ENCODE results near the gene PTPRN2. TPM values are rescaled to one million over a fixed set of nuclear protein-coding genes. Genes with fewer than 3 reads are reported as not detected.

Gene PTPRN2
- total RNA-seq, 1 donor from 2014 or later, result 1.8 TPM

DNA sequence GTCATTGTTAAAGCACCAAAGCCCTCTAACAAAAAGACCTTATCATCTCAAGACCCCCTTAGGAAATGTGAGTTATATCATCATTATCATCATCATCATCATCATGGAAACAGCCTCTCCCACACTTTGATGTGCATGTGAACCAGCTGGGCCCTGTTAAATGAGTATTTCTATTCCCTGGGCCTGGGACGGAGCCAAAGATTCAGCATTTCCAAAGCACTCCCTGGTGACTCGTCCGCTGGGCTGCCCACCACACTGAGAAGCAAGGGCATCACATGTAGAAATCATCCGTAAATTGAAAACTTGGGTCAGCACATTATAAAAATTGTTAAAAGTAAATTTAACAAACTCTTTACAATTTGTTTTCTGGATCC, 88.6 kb downstream of the PTPRN2 start:
- Mint-ChIP-seq H3K4me3 (no peak overlapping the region), H3K4me1 (no peaks in the 10 kb centered on the region), H3K27me3 (no peaks in the 10 kb centered on the region), H3K27ac (no peak overlapping the region), H3K9me3 (no peaks in the 10 kb centered on the region), H3K36me3 (ENCODE audit: low read depth) (no peaks in the 10 kb centered on the region)
- TF ChIP-seq, protein P1, sequence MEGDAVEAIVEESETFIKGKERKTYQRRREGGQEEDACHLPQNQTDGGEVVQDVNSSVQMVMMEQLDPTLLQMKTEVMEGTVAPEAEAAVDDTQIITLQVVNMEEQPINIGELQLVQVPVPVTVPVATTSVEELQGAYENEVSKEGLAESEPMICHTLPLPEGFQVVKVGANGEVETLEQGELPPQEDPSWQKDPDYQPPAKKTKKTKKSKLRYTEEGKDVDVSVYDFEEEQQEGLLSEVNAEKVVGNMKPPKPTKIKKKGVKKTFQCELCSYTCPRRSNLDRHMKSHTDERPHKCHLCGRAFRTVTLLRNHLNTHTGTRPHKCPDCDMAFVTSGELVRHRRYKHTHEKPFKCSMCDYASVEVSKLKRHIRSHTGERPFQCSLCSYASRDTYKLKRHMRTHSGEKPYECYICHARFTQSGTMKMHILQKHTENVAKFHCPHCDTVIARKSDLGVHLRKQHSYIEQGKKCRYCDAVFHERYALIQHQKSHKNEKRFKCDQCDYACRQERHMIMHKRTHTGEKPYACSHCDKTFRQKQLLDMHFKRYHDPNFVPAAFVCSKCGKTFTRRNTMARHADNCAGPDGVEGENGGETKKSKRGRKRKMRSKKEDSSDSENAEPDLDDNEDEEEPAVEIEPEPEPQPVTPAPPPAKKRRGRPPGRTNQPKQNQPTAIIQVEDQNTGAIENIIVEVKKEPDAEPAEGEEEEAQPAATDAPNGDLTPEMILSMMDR (IDR thresholded peaks at IDR 0.05), result no peak
- intact Hi-C loops (cut with micrococcal nuclease), result no loop called here
- ATAC-seq (ENCODE audit: low read depth) (no peak), DNase-seq (no peak)
- POLR2A ChIA-PET, result no interaction called here
- CTCF ChIA-PET, result no interaction called here

DNA sequence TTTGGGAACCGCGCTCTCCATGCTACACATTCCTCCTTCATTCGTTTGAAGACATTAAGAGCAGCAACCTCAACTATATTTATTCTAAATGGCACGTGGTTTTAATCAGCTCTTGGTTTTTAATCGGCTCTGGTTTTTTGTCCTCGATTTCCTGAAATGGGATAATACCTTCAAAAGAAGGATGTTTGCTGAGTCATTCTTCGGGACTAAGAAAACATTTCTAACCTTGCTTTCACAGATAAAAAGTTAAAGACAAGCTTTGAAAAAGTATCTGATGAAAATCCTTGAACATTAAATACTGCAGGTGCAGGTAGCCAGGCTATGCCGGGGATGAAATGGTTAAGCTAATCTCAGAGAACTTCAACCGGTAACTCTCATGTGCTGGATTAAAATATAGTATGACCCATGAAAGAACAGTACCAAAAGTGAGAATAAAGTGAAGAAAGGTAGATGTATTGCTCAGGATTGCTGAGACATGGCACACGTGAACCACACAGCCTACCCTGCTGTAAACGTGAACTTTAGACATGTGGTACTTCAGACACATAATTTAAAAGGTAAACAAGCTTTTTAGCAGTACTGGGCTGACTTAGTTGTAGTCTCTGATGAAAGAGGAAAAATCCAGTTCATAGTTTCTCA, 89.1 kb downstream of the PTPRN2 start:
- no peak overlapping the region for H3K27ac Mint-ChIP-seq
- TF ChIP-seq, protein P1 (IDR thresholded peaks at IDR 0.05), result no peak
- H3K4me3 Mint-ChIP-seq, result no peak overlapping the region
- no peaks in the 10 kb centered on the region for H3K36me3 Mint-ChIP-seq (ENCODE audit: low read depth)
- no peaks in the 10 kb centered on the region for H3K27me3 Mint-ChIP-seq
- ChIA-PET POLR2A (no interaction called here), CTCF (no interaction called here)
- intact Hi-C loops (cut with micrococcal nuclease), result no loop called here
- H3K4me1 Mint-ChIP-seq, result no peaks in the 10 kb centered on the region
- DNase-seq, result no peak
- H3K9me3 Mint-ChIP-seq, result no peaks in the 10 kb centered on the region
- no peak for ATAC-seq (ENCODE audit: low read depth)

DNA sequence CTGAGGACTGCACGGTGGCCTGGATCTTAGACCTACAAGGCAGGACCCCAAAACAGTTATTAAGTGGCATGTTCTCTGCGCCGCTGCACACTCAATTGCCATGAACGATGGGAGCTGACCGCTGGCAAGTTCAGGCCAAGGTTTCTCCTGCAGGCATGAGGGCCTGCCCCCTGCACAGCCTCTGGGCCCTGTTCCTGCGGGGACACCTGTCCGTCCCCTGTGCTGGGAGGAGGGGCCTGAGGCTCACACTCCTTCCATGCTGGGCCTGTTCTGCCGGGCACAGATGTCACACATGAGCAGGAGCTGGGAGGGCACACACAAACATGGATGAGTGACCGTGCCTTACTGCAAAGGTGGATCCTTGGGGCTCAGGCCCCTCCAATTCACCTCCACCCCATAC, 90.0 kb downstream of the PTPRN2 start:
- DNase-seq, result no peak
- POLR2A ChIA-PET, result no interaction called here
- CTCF ChIA-PET, result no interaction called here
- no peak overlapping the region for H3K27ac Mint-ChIP-seq
- H3K4me1 Mint-ChIP-seq, result no peaks in the 10 kb centered on the region
- H3K9me3 Mint-ChIP-seq, result no peaks in the 10 kb centered on the region
- intact Hi-C loops (cut with micrococcal nuclease), result no loop called here
- no peak overlapping the region for H3K4me3 Mint-ChIP-seq
- no peak for ATAC-seq (ENCODE audit: low read depth)
- TF ChIP-seq, protein P1 (IDR thresholded peaks at IDR 0.05), result no peak
- no peaks in the 10 kb centered on the region for H3K27me3 Mint-ChIP-seq
- H3K36me3 Mint-ChIP-seq (ENCODE audit: low read depth), result no peaks in the 10 kb centered on the region

DNA sequence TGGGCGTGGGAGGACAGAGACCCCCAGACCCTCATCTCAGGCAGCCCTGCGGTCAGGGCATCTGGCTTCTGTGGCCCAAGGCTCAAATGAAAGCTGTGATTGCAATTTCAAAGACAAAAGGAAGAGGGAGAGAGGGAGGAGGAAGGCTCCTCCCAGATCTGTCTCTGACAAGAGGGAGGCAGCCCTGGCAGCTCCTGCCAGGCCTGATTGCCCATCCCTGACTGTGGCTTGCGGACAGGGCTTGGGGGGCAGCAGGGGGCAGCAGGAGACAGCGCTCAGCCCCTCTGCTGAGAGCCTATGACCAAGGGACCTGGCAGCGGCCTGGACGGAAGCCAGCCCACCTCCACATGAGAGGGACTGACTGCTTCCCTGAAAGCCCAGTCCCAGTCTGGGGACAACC, 91.8 kb downstream of the PTPRN2 start:
- Mint-ChIP-seq H3K27ac (no peak overlapping the region), H3K9me3 (no peaks in the 10 kb centered on the region), H3K36me3 (ENCODE audit: low read depth) (no peaks in the 10 kb centered on the region), H3K4me1 (no peaks in the 10 kb centered on the region), H3K4me3 (no peak overlapping the region), H3K27me3 (no peaks in the 10 kb centered on the region)
- no peak for ATAC-seq (ENCODE audit: low read depth)
- intact Hi-C loops (cut with micrococcal nuclease), result no loop called here
- POLR2A ChIA-PET, result no interaction called here
- DNase-seq, result no peak
- TF ChIP-seq, protein P1 (IDR thresholded peaks at IDR 0.05), result no peak
- CTCF ChIA-PET, result interaction anchor here (1.0 kb wide), 1 partner anchor 481 kb away, joined by 3 read pairs; no protein-coding TSS in a partner anchor

DNA sequence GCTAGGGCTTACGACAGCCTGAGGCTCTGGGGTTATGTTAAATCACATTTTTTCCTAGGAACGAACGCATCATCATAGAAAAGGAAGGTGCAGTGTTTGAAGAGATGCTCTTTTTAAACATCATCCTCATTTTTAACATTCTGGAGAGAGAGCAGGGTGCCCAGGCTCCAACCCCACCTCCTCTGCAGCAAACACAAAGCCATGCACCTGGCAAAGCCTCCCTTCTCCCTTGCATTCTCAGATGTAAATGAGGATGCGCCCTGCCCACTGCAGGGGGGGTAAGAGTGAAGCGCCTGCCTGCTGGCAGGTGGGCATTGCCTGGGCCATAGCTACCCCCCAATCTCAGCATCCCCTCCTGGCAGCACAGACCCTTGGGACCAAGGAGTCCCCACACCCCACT, 92.4 kb downstream of the PTPRN2 start:
- POLR2A ChIA-PET, result no interaction called here
- no peaks in the 10 kb centered on the region for H3K36me3 Mint-ChIP-seq (ENCODE audit: low read depth)
- no peaks in the 10 kb centered on the region for H3K4me1 Mint-ChIP-seq
- H3K9me3 Mint-ChIP-seq, result no peaks in the 10 kb centered on the region
- no peak overlapping the region for H3K27ac Mint-ChIP-seq
- intact Hi-C loops (cut with micrococcal nuclease), result no loop called here
- no peaks in the 10 kb centered on the region for H3K27me3 Mint-ChIP-seq
- ATAC-seq (ENCODE audit: low read depth), result no peak
- TF ChIP-seq, protein P1 (IDR thresholded peaks at IDR 0.05), result no peak
- no peak for DNase-seq
- CTCF ChIA-PET, result interaction anchor here (1.0 kb wide), 1 partner anchor 482 kb away, joined by 3 read pairs; no protein-coding TSS in a partner anchor
- H3K4me3 Mint-ChIP-seq, result no peak overlapping the region
